BLaER1 (cell line): ENCODE measurements around the gene DHCR7.
A peak's percentile ranks its signal among the peaks of the same experiment; 100 is the strongest.

Experiments
- H3K27ac ChIP-seq: shearing (Covaris generic); formaldehyde crosslinking; 2 replicates; pipeline ENCODE4 v1.8.1; 2022
- H3K27me3 ChIP-seq: shearing (Covaris generic); formaldehyde crosslinking; 2 replicates; pipeline ENCODE4 v1.8.1; 2022
- H3K36me3 ChIP-seq: shearing (Covaris generic); formaldehyde crosslinking; 2 replicates; pipeline ENCODE4 v1.8.1; 2022
- H3K4me1 ChIP-seq: shearing (Covaris generic); formaldehyde crosslinking; 2 replicates; pipeline ENCODE4 v1.8.1; 2022
- H3K4me2 ChIP-seq: shearing (Covaris generic); formaldehyde crosslinking; 2 replicates; pipeline ENCODE4 v1.8.1; 2022
- H3K4me3 ChIP-seq: shearing (Covaris generic); formaldehyde crosslinking; 2 replicates; pipeline ENCODE4 v1.8.1; 2022
- H3K9ac ChIP-seq: shearing (Covaris generic); formaldehyde crosslinking; 2 replicates; pipeline ENCODE4 v1.8.1; 2022
- H3K9me3 ChIP-seq: shearing (Covaris generic); formaldehyde crosslinking; 2 replicates; pipeline ENCODE4 v1.8.1; 2022
- H4K20me1 ChIP-seq: shearing (Covaris generic); formaldehyde crosslinking; 2 replicates; pipeline ENCODE4 v1.8.1; 2022
- Cebpa-rat ChIP-seq: shearing (Covaris generic); IDR thresholded peaks from 2 replicates; pipeline ENCODE4 v1.8.1; 2022

The DHCR7 gene

DNA sequence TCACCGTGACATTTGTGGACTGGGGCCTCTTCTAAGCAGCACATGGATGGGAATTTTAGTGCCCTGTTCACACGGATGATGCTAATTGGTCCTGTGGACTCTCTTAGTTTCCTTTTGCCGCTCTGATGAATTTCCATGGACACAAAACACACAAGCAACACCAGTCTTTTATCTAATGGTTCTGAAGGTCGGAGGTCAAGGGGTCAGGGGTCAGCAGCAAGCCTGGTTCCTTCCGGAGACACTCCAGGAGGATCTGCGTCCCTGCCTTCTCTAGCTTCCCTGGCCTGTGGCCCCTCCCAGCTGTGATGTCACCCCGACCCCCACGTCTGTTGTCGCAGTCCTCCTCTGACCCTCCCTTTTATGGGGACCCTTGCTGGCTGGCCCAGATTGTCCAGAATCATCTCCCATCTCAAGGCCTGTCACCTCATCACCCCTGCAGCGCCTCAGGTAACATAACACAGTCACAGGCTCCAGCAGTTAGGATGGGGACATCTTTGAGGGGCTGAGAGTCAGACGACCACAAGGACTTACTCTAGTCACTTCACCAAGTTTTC, 11.7 kb upstream of the DHCR7 start:
- no peak overlapping the region for H3K4me2 ChIP-seq
- no peaks in the 10 kb centered on the region; the same call in 1 of the 2 replicates for H3K9me3 ChIP-seq
- H3K27ac ChIP-seq: no peak overlapping the region
- peaks cover 97% of the 10 kb centered on the region for H3K36me3 ChIP-seq
- TF ChIP-seq Cebpa-rat: no peak
- H3K27me3 ChIP-seq: no peaks in the 10 kb centered on the region
- peaks cover 12% of the 10 kb centered on the region for H3K4me1 ChIP-seq
- H3K9ac ChIP-seq: no peak overlapping the region
- no peak overlapping the region for H3K4me3 ChIP-seq
- H4K20me1 ChIP-seq: peaks cover 42% of the 10 kb centered on the region

DNA sequence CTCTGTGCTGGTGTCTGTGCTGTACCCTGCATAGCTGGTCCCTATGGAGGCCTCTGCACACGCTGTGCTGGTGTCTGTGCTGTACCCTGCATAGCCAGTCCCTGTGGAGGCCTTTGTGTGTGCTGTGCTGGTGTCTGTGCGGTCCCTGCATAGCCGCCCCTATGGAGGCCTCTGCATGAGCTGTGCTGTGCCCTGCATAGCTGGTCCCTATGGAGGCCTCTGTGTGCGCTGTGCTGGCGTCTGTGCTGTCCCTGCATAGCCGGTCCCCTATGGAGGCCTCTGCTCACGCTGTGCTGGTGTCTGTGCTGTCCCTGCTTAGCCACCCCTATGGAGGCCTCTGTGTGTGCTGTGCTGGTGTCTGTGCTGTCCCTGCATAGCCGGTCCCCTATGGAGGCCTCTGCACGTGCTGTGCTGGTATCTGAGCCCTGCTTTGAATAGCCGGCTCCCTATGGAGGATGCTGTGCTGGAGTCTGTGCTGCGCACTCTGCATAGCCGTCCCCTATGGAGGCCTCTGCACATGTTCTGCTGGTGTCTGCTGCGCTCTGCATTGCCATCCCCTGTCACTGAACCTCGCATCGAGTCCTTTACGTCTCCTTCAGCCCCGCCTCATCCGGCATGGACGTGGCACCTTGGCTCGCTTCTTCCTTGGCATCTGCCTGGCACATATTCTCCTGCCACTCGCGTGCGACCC, 11.0 kb upstream of the DHCR7 start:
- no peak overlapping the region for H3K27ac ChIP-seq
- peaks cover 99% of the 10 kb centered on the region for H3K36me3 ChIP-seq
- no peaks in the 10 kb centered on the region; the same call in 1 of the 2 replicates for H3K9me3 ChIP-seq
- H3K27me3 ChIP-seq: no peaks in the 10 kb centered on the region
- H3K4me1 ChIP-seq: peaks cover 14% of the 10 kb centered on the region
- TF ChIP-seq Cebpa-rat: no peak
- H3K4me2 ChIP-seq: no peak overlapping the region
- H3K4me3 ChIP-seq: no peak overlapping the region
- H4K20me1 ChIP-seq: peaks cover 48% of the 10 kb centered on the region
- H3K9ac ChIP-seq: no peak overlapping the region

DNA sequence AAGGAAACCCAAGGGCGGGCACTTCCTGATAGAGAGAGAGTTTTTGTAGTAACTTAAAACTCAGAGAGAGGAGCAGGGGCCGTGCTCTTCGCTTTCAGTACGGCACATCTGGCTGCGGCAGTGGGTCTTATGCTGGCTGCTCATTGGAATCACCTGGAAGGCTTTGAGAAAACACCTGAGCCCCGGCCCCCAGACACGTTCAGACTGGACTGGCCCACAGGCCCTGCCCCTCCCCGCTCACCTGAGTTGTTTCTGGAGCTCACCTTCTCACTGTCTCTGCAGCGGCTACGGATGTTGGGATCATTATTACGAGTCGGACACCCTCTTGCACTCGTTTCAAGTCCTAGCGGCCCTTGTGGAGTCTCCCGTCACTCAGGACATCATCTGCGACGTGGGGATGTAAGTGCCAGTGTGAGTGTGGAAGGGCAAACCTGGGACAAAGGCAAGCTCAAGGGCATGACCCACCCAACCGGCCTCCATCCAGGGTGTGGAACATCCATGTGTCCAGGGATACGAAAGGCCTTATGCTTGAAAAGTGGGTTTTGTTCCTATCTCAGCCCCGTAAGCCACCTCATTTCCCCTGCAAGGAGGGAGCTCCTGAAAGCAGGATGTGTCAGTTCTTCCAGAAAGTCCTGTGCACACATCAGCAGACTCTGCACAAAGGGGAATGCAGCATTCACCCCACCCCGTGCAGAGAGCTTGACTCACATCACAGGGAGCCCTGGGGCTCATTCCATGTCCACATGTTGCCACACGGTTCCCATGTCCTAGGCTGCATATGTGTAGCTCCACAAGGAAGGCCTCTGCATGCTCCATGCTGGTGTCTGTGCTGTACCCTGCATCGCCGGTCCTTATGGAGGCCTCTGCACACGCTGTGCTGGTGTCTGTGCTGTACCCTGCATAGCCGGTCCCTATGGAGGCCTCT, 10.2 kb upstream of the DHCR7 start:
- no peaks in the 10 kb centered on the region for H3K27me3 ChIP-seq
- peaks cover 18% of the 10 kb centered on the region for H3K4me1 ChIP-seq
- no peak overlapping the region for H3K4me2 ChIP-seq
- H3K9me3 ChIP-seq: no peaks in the 10 kb centered on the region
- no peak overlapping the region for H3K27ac ChIP-seq
- no peak overlapping the region for H3K4me3 ChIP-seq
- H3K36me3 ChIP-seq: peaks cover 91% of the 10 kb centered on the region
- TF ChIP-seq Cebpa-rat: no peak
- H3K9ac ChIP-seq: no peak overlapping the region
- H4K20me1 ChIP-seq: peaks cover 57% of the 10 kb centered on the region

DNA sequence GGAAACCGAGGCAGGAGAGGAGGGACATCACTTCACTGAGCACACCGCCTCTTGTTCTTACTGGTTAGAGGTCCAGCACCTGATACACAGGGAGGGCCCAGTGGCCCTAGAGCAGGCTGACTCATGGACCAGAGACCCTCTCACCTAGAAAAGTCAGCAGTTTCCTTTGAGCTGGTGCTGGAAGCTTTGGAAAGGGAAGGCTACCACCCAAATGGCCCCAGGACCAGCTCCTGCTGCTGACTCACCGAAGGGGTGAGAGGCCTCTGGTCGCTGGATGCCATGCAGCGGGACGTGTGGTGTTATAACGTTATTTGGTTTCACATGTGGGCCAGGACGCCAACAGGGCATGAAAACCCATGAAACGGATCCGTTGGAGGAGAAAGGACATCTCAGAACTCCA, 8.6 kb upstream of the DHCR7 start:
- H4K20me1 ChIP-seq: peaks cover 60% of the 10 kb centered on the region
- H3K27me3 ChIP-seq: no peaks in the 10 kb centered on the region
- H3K4me3 ChIP-seq: no peak overlapping the region
- H3K27ac ChIP-seq: no peak overlapping the region
- no peak overlapping the region for H3K4me2 ChIP-seq
- H3K4me1 ChIP-seq: peaks cover 23% of the 10 kb centered on the region
- H3K36me3 ChIP-seq: peaks cover 75% of the 10 kb centered on the region
- TF ChIP-seq Cebpa-rat: no peak
- H3K9ac ChIP-seq: no peak overlapping the region
- no peaks in the 10 kb centered on the region for H3K9me3 ChIP-seq

GRCh38 chr11:71456294-71456693, 8.1 kb upstream of the DHCR7 start:
- Histone ChIP-seq H4K20me1 (peaks cover 60% of the 10 kb centered on the region), H3K9me3 (no peaks in the 10 kb centered on the region), H3K4me3 (no peak overlapping the region), H3K4me2 (no peak overlapping the region), H3K36me3 (peaks cover 70% of the 10 kb centered on the region), H3K9ac (no peak overlapping the region), H3K27ac (no peak overlapping the region), H3K27me3 (no peaks in the 10 kb centered on the region), H3K4me1 (peaks cover 29% of the 10 kb centered on the region)
- TF ChIP-seq Cebpa-rat: no peak

DNA sequence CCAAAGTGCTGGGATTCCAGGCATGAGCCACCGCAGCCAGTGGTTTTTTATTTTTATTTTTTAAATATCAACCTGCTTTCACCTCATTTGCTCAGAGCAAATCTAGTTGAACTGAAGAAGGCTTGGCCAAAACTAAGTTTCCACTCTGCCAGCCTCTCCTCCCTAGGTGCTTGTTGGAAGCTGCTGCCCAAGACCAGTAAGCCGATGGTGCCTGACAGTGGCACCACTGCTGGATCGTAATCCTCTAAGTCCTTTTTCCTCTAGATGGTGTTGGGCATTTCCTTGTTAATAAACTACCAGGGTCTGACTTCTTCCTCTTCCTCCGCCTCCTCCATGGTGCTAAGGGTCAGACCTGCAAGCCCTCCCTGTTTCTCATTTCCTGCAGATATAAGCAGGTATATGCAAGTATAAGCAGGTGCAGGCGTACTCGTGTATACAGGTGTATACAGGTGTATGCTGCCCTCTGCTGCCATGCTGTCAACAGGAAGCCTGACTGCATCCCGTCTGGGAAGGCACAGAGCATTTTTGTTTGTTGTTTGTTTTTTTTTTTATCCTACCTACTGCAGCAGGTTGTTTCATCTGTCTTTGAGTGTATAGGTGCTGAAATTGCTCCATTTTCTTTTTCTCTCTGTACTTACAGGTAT, 6.4 kb upstream of the DHCR7 start:
- Histone ChIP-seq H3K9me3 (no peaks in the 10 kb centered on the region), H3K4me3 (peak overlapping the region; percentile 91; the same call in 1 of the 2 replicates), H3K27me3 (no peaks in the 10 kb centered on the region), H3K27ac (no peak overlapping the region), H4K20me1 (peaks cover 60% of the 10 kb centered on the region), H3K36me3 (peaks cover 53% of the 10 kb centered on the region), H3K4me2 (peak overlapping the region; percentile 95), H3K9ac (peak overlapping the region; percentile 84; the same call in 1 of the 2 replicates), H3K4me1 (peaks cover 46% of the 10 kb centered on the region)
- no peak for TF ChIP-seq Cebpa-rat

DNA sequence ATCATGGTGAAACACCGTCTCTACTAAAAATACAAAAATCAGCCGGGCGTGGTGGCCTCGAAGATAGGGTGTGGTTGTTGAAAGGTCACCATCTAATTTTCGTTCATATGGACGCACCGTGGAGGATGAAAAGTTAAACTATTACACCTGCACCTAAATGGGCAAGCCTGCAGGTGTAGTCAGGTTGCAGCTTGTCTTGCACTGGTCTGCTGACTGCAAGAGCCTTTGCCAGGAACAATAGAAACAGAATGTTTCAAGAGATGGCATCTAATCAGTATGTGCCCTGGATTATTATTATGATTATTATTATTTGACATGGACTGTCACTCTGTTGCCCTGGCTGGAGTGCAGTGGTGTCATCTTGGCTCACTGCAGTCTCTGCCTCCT, 5.7 kb upstream of the DHCR7 start:
- peaks cover 53% of the 10 kb centered on the region for H3K4me1 ChIP-seq
- H3K36me3 ChIP-seq: peaks cover 46% of the 10 kb centered on the region
- peak overlapping the region; percentile 84 for H3K9ac ChIP-seq
- H4K20me1 ChIP-seq: peaks cover 55% of the 10 kb centered on the region
- no peaks in the 10 kb centered on the region for H3K27me3 ChIP-seq
- peak overlapping the region; percentile 95 for H3K4me2 ChIP-seq
- peak overlapping the region; percentile 77; the same call in 1 of the 2 replicates for H3K27ac ChIP-seq
- H3K9me3 ChIP-seq: no peaks in the 10 kb centered on the region
- TF ChIP-seq Cebpa-rat: no peak
- peak overlapping the region; percentile 91 for H3K4me3 ChIP-seq

DNA sequence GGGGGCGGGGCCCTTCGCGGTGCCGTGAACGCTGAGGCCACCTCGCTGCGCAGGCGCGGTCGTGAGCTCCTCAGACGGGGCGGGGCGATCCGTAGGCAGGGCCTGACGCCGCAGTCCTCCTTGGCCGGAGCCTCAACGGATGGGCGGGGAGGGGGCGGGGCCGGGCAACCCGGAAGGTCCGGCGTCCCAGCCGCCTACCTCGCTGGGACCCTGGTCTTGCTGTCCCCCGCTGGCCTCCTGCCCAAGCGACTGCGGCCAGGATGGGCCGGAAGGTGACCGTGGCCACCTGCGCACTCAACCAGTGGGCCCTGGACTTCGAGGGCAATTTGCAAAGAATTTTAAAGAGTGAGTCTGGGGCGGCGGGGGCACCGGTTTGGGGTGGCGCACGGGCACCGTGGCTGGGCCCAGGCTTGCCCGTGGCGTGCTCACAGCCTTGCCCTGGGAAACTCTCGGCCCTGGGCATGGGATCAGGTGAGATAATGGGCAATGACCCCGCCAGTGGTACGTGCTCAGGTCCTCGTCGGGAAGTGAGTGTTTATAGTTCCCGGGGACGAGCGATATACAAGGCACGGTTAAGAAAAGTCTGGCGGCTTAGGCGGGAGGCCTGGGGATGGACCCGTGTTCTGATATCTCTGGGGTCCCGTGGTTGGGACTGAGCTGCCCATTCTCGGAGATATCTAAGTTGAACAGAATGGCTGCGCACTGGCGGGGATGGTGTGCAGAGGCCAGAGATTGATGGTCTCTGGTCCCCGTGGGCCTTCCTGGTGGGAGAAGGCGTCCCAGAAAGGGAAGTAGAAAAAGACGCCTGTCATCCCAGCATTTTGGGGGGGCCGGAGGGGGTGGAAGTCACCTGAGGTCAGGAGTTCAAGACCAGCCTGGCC, 5.1 kb upstream of the DHCR7 start, which contains the start of gene NADSYN1:
NADSYN1 (plus strand) TSS at position 167 of the 881 bp plus-strand sequence; CDS start at position 261, 94 bp downstream.
- no peak for TF ChIP-seq Cebpa-rat
- Histone ChIP-seq H3K4me2 (peak within 1 kb of the TSS; percentile 95), H3K27ac (peak within 1 kb of the TSS; percentile 77), H3K36me3 (peaks cover 39% of the 10 kb centered on the region), H3K4me1 (peaks cover 54% of the 10 kb centered on the region), H3K4me3 (peak within 1 kb of the TSS; percentile 91), H3K27me3 (no peaks in the 10 kb centered on the region), H3K9me3 (no peaks in the 10 kb centered on the region), H3K9ac (peak within 1 kb of the TSS; percentile 84), H4K20me1 (peaks cover 49% of the 10 kb centered on the region)
